Stimulated activated naive CD8-positive, alpha-beta T cell treated with anti-CD3 and anti-CD28 coated beads, Interleukin-15, Interleukin-2, amounts not matched to agents 100 ng/mL and 50 ng/mL, for 24 hours (primary cell): ENCODE measurements around the gene KANSL1.
A peak's percentile ranks its signal among the peaks of the same experiment; 100 is the strongest.
"Not testable (repeated sequence)": the region's sequence is repeated elsewhere in the genome, so short reads cannot be mapped to it uniquely, and the experiment has no call there.

Experiments
- H3K27ac Mint-ChIP-seq: one replicate; pipeline ENCODE4 v1.8.0; 2021; ENCODE audit warnings: mild to moderate bottlenecking, mixed read lengths
- H3K27me3 Mint-ChIP-seq: one replicate; pipeline ENCODE4 v1.8.0; 2021; ENCODE audit warnings: mixed read lengths
- H3K36me3 Mint-ChIP-seq: one replicate; pipeline ENCODE4 v1.8.0; 2021; ENCODE audit warnings: low read depth, mixed read lengths
- H3K4me1 Mint-ChIP-seq: one replicate; pipeline ENCODE4 v1.8.0; 2021; ENCODE audit warnings: low read depth, mixed read lengths
- H3K4me3 Mint-ChIP-seq: one replicate; pipeline ENCODE4 v1.8.0; 2021; ENCODE audit warnings: mild to moderate bottlenecking, mixed read lengths
- H3K9me3 Mint-ChIP-seq: one replicate; pipeline ENCODE4 v1.8.0; 2021; ENCODE audit warnings: mixed read lengths

The KANSL1 gene

DNA sequence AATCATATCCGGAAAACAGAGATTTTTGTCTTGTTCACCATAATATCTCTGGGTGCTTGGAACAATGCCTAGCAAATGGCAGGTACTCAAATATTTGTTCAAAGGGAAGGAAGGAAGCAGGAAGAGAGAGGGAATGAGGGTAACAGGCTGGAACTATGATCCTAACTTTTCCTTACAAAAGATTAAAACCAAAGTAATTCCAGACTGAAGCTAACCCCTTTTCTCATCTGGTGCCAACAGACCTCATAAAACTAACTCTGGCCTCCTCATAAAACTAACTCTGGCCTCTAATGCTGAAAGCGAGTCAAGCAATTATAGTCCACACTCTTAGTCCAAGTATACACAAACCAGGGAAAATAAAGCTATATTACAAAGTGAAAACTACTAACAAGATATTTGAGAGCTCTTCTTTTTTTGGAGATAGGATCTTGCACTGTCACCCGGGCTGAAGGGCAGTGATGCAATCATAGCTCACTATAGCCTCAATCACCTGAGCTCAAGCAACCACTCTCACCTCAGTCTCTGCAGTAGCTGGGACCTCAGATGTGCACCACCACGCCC, 84.6 kb downstream of the KANSL1 start:
- H3K27ac Mint-ChIP-seq = no peak overlapping the region

DNA sequence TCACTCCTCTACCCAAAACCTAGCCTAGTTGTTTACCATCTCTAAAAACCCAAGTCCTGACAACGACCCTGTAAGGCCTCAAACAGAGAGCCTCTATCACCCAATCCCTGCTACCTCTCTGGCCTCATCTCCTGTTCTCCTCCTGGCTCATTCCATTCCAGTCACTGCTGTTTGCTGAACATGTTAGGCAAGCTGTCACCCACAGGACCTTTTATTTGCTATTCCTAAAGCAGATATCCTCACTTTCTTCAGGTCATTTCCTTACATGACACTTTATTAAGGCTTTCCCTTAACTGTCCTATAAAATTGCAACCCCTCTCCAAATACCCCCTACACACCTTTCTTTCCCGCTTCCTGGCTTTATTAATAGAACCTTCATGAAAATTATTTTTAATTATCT, 85.1 kb downstream of the KANSL1 start:
- peaks cover 10% of the 10 kb centered on the region for H3K36me3 Mint-ChIP-seq
- no peak overlapping the region for H3K4me3 Mint-ChIP-seq
- H3K27ac Mint-ChIP-seq = peak overlapping the region; percentile 14
- H3K27me3 Mint-ChIP-seq = no peaks in the 10 kb centered on the region
- no peaks in the 10 kb centered on the region for H3K9me3 Mint-ChIP-seq
- H3K4me1 Mint-ChIP-seq = peaks cover 88% of the 10 kb centered on the region

More for the DNA sequence above, 84.6 kb downstream of the KANSL1 start:
- Mint-ChIP-seq H3K9me3 (no peaks in the 10 kb centered on the region), H3K4me1 (peaks cover 88% of the 10 kb centered on the region), H3K27me3 (no peaks in the 10 kb centered on the region), H3K4me3 (no peak overlapping the region), H3K36me3 (peaks cover 10% of the 10 kb centered on the region)

DNA sequence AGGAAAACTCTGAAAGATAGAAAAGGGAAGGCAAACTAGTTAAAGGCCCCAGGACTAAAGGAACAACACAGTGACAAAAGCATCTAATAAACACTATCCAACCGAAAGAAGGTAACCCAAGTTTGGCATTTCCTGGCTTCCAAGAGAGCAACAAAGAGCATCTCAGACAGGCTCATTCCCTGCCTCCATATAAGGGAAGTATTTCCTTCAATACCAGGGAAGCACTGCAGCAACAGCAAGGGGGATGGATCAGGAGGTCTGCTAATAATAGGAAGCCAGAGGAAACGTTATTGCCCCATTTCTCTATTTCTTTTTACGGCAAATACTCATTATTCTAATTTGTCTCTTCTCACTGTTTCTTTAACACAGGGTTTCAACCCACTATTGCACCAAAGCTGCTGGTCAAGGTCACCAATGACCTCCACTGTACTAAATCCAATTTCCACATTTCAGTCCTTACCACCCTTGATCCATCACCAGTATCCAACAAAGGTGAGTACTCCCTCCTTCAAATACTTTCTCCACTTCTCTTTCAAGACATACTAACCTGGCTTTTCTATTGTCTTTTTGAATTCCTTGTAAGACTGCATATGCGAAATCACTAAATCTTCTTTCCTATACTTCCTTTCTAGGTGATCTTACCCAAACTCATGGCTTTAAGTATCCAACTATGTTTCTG, 86.1 kb downstream of the KANSL1 start:
- peaks cover 89% of the 10 kb centered on the region for H3K4me1 Mint-ChIP-seq
- peaks cover 10% of the 10 kb centered on the region for H3K36me3 Mint-ChIP-seq
- H3K27me3 Mint-ChIP-seq = no peaks in the 10 kb centered on the region
- no peaks in the 10 kb centered on the region for H3K9me3 Mint-ChIP-seq
- H3K4me3 Mint-ChIP-seq = no peak overlapping the region
- no peak overlapping the region for H3K27ac Mint-ChIP-seq

DNA sequence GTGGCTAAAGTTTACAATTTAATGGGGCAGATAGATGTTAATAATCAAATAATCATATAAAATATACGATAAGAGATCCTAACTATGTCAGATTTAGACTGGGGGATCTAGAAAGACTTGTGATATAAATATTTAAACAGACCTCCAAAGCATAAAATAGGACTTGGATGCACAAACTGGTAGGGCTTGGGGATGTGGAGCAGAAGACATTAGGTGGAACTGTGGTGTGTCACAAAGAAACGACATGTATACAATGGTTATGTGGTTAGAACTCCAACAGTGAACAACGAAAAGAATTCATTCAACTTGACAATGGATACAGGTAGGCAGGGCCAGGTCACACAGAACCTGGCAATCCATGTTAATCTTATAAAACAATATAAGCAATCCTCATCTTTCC, 90.4 kb downstream of the KANSL1 start:
- Mint-ChIP-seq H3K36me3 (peaks cover 12% of the 10 kb centered on the region), H3K4me1 (peaks cover 86% of the 10 kb centered on the region)
- H3K27me3 Mint-ChIP-seq, H3K4me3 Mint-ChIP-seq, H3K9me3 Mint-ChIP-seq, H3K27ac Mint-ChIP-seq: not testable (repeated sequence)

DNA sequence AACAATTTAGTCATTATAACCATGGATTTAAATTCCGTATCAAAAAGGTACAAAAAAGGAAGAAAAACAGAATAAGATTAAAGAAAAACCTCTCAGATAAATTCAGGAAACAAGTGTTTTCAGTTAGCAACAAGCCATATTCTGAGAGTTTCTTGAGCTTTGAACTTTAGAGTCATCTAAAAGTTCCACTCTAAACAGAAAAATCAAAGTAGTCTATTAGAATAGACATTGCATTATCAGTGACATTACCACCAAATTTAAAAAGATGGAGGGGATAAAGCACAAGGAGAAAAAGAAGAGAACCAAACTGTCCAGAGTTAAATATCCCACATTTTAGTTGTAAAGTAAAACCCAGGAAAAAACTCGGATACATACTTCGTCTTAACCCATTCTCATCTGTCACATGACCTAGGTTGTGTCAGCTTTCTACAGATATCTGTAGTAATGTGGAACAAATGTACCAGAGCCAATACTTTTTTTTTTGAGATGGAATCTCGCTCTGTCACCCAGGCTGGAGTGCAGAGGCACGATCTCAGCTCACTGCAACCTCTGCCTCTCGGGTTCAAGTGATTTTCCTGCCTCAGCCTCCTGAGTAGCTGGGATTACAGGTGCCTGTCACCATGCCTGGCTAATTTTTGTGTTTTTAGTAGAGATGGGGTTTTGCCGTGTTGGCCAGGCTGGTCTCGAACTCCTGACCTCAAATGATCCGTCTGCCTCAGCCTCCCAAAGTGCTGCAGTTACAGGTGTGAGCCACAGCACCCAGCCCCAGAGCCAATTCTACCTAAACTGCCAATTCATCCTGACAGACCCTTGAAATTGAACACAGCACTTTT, 91.2 kb downstream of the KANSL1 start:
- H3K27me3 Mint-ChIP-seq, H3K9me3 Mint-ChIP-seq, H3K27ac Mint-ChIP-seq, H3K4me3 Mint-ChIP-seq: not testable (repeated sequence)
- Mint-ChIP-seq H3K4me1 (peaks cover 86% of the 10 kb centered on the region), H3K36me3 (peaks cover 13% of the 10 kb centered on the region)

DNA sequence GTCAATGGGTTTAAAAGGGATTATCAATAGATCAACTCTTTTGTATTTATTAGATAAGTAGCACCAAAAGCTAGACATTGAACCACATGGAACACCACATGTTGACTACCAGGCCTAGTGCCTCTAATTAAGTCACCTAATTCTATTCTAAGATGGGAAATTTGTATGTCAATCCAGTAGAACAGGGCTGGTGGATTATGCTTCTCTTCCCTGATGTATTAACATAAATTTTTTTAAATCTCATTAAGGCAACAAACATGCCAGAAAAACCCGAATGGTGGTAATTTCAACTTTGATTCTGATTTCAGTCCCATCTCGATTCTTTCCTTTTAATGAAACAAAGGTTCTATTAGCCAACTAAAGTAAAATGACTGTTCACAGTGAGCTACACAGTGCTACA, 92.6 kb downstream of the KANSL1 start:
- H3K27ac Mint-ChIP-seq = peak overlapping the region; percentile 85
- no peaks in the 10 kb centered on the region for H3K9me3 Mint-ChIP-seq
- H3K36me3 Mint-ChIP-seq = peaks cover 17% of the 10 kb centered on the region
- H3K4me3 Mint-ChIP-seq = peak overlapping the region; percentile 32
- peaks cover 81% of the 10 kb centered on the region for H3K4me1 Mint-ChIP-seq
- no peaks in the 10 kb centered on the region for H3K27me3 Mint-ChIP-seq

DNA sequence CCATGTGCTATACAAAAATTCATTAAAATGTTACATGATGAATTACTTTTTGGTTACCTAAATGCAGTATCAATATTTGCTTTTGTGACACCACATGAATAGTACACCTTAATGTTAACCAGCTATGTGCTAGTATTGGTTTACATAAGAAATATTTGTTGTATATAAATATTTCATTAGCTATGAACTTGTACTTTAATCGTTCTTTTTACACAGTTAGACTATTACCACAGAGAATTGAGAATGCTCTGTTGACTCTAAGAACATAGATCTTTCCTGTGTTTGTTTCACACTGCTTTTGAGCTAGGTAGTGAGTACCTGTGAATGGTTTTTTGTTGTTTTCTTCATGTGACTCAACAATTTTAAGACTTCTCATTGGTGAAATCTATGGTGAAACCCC, 93.4 kb downstream of the KANSL1 start:
- Mint-ChIP-seq H3K27ac (no peak overlapping the region), H3K4me3 (no peak overlapping the region), H3K4me1 (peaks cover 77% of the 10 kb centered on the region), H3K27me3 (no peaks in the 10 kb centered on the region), H3K36me3 (peaks cover 22% of the 10 kb centered on the region), H3K9me3 (no peaks in the 10 kb centered on the region)

DNA sequence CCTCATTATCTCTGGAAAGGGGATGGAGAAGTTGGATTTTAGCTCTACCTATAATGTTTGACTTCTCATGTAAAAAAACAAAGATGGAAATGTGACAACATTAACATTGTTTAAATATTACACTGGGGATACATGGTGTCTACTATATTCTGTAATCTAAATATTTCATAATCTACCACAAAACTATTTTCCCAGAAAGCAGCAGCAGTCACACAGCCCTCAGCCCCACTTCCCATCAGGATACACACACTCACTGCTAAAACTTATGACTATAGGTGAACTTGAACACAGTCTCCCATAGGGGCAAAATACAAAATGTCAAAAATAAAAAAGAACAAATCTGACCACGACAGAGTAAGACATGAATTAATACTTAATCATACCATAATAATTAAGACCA, 95.7 kb downstream of the KANSL1 start:
- peaks cover 67% of the 10 kb centered on the region for H3K4me1 Mint-ChIP-seq
- no peaks in the 10 kb centered on the region for H3K9me3 Mint-ChIP-seq
- no peak overlapping the region for H3K4me3 Mint-ChIP-seq

DNA sequence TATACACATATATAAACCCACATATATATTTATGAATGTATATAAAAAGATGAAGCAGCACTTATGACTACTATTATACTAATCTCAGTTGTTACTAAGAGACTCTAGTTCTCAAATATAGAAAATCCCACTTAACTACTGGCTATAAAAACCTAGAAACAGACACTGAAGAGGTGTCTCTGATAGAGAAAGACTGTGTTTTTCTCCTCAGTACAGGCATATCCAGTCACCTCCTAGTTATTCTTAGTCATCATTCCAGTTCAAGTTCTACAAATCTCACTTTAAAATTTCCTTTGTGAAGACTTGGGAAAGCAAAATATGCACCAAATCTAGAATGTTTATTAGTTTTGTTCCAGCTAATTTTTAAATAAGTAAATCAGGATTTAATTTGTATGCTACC, 100.2 kb downstream of the KANSL1 start:
- Mint-ChIP-seq H3K4me1 (peaks cover 62% of the 10 kb centered on the region), H3K27me3 (no peaks in the 10 kb centered on the region), H3K4me3 (no peak overlapping the region), H3K36me3 (peaks cover 66% of the 10 kb centered on the region), H3K27ac (no peak overlapping the region), H3K9me3 (no peaks in the 10 kb centered on the region)

More for the DNA sequence above, 95.7 kb downstream of the KANSL1 start:
- Mint-ChIP-seq H3K36me3 (peaks cover 38% of the 10 kb centered on the region), H3K27ac (peak overlapping the region; percentile 3), H3K27me3 (no peaks in the 10 kb centered on the region)

DNA sequence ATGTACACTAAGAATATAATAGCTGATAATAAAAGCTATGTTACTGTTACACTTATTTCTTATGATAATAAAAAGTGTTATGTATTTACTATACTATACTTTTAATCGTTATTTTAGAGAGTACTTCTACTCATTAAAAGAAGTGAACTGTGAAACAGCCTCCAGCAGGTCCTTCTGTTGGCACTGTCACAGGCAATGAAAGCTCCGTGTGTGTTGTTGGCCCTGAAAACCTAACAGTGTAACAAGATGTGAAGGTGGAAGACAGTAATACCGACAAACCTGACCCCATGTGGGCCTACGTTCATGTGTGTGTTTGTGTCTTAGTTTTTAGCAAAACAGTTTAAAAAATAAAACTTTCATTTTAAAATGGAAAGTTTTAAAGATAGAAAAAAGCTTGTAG, 102.4 kb downstream of the KANSL1 start:
- H3K27ac Mint-ChIP-seq = peak overlapping the region; percentile 18

DNA sequence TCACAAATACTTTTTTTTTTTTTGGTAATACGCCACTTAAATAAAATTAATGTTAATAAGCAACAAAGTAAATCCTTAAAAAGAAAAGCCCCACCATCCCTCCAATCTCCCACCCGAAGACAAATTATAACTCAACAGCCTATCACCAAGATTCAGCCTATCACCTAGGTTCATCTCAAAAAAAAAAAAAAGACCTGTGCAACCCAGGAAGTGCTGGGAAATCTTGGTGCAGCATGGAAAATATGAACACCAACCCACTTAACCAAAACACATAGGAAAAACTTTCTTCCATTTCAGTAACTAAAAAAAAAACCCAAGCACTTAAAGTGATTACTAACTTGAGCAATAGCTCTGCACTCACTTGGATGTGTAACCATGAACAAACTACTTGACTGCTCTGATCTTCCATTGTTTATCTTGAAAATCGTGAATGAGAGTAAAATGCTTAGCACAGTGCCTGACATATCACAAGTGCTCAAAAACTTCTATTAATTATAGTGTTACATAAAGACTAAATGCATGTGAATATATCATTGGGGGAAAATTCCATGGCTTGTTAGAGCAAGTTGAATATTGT, 103.8 kb downstream of the KANSL1 start:
- H3K36me3 Mint-ChIP-seq = peaks cover 69% of the 10 kb centered on the region
- peak overlapping the region; percentile 90 for H3K27ac Mint-ChIP-seq

More for the DNA sequence above, 102.4 kb downstream of the KANSL1 start:
- Mint-ChIP-seq H3K27me3 (no peaks in the 10 kb centered on the region), H3K36me3 (peaks cover 71% of the 10 kb centered on the region), H3K4me3 (no peak overlapping the region), H3K4me1 (peaks cover 63% of the 10 kb centered on the region), H3K9me3 (no peaks in the 10 kb centered on the region)

DNA sequence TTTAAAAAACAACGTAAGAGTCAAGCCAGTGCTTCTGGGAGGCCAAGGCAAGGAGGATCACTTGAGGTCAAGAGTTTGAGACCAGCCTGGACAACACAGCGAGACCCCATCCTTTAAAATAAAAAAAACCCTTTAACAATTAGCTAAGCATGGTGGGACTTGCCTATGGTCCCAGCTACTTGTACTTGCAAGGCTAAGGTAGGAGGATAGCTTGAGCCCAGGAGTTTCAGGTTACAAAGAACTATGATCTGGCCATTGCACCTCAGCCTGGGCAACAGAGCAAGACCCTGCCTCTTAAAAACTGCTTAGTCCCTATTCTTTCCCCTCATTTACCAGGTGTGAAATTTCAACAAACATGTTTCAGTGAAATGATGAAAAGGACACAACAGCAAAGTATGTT, 104.6 kb downstream of the KANSL1 start:
- peaks cover 70% of the 10 kb centered on the region for H3K4me1 Mint-ChIP-seq
- no peak overlapping the region for H3K4me3 Mint-ChIP-seq
- H3K36me3 Mint-ChIP-seq = peaks cover 60% of the 10 kb centered on the region
- no peaks in the 10 kb centered on the region for H3K9me3 Mint-ChIP-seq
- peak overlapping the region; percentile 90 for H3K27ac Mint-ChIP-seq
- no peaks in the 10 kb centered on the region for H3K27me3 Mint-ChIP-seq

More for the DNA sequence above, 103.8 kb downstream of the KANSL1 start:
- no peaks in the 10 kb centered on the region for H3K27me3 Mint-ChIP-seq
- H3K4me3 Mint-ChIP-seq = peak overlapping the region; percentile 24
- no peaks in the 10 kb centered on the region for H3K9me3 Mint-ChIP-seq
- peaks cover 72% of the 10 kb centered on the region for H3K4me1 Mint-ChIP-seq

DNA sequence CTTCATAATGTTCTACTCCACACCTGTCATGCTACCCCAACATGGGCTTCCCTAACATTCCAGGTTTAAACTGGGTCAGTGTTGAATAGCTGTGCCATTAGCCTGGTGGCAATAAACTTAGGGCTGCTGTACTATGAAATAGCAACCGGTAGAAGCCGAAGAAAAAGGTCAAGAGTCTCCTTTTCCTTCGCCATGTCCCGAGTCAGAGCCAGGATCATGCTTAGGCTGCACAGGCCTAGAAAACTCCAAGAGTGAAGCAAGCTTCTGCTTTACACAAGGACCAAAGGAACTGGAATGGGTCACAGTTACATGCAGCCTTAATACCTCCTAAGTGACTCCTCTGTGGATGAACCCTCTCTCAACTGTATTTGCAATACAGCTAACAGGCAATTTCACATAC, 105.4 kb downstream of the KANSL1 start:
- peaks cover 53% of the 10 kb centered on the region for H3K36me3 Mint-ChIP-seq
- H3K4me3 Mint-ChIP-seq, H3K9me3 Mint-ChIP-seq, H3K27ac Mint-ChIP-seq, H3K27me3 Mint-ChIP-seq: not testable (repeated sequence)
- peaks cover 77% of the 10 kb centered on the region for H3K4me1 Mint-ChIP-seq

DNA sequence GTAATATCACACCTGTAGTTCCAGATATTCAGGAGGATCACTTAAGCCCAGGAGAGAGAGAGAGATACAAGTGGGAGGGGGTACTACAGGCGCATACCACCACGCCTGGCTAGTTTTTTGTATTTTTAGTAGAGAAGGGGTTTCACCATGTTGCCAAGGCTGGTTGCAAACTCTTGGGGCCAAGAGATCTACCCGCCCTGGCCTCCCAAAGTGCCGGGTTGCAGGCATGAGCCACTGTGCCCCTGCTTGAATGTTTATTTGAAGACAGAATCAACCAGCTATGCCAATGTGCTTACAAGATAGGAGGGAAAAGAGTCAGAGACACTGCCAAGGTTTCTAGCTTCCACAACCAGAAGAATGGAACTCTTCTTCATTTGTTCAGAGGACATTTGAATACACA, 106.4 kb downstream of the KANSL1 start:
- Mint-ChIP-seq H3K4me3 (no peak overlapping the region), H3K36me3 (peaks cover 53% of the 10 kb centered on the region), H3K9me3 (no peaks in the 10 kb centered on the region), H3K27ac (peak overlapping the region; percentile 17), H3K27me3 (no peaks in the 10 kb centered on the region), H3K4me1 (peaks cover 79% of the 10 kb centered on the region)

DNA sequence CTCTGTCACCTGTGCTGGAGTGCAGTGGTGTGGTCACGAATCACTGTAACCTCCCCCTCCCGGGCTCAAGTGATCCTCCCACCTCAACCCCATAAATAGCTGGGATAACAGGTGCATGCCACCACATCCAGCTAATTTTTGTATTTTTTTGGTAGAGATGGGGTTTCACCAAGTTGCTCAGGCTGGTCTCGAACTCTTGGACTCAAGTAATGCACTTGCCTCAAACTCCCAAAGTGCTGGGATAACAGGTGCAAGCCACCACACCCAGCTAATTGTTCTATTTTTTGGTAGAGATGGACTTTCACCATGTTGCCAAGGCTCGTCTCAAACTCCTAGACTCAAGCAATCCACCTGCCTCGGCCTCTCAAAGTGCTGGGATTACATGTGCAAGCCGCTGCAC, 107.7 kb downstream of the KANSL1 start:
- peaks cover 77% of the 10 kb centered on the region for H3K4me1 Mint-ChIP-seq
- H3K27ac Mint-ChIP-seq = no peak overlapping the region
- no peaks in the 10 kb centered on the region for H3K9me3 Mint-ChIP-seq
- no peak overlapping the region for H3K4me3 Mint-ChIP-seq
- no peaks in the 10 kb centered on the region for H3K27me3 Mint-ChIP-seq
- H3K36me3 Mint-ChIP-seq = peaks cover 51% of the 10 kb centered on the region
